Activated naive CD4-positive, alpha-beta T cell treated with anti-CD3 and anti-CD28 coated beads, Interleukin-2, amount 50 U/mL, for 72 hours (primary cell): ENCODE data around the gene GHRHR. TPM values are rescaled to one million over a fixed set of nuclear protein-coding genes. Genes with fewer than 3 reads are reported as not detected.
A peak's percentile ranks its signal among the peaks of the same experiment; 100 is the strongest.

ENCODE experiments used
- ATAC-seq, 2 donors: fragments of 150-1000 bp; cut with Tn5 transposase; 2 replicates each; pipeline ENCODE4 v1.10.0; 2021; ENCODE audit warnings: mild to moderate bottlenecking in 2 of 2, moderate library complexity in 2 of 2
- DNase-seq, 2 donors: peaks; one replicate each; pipeline ENCODE4 v3.0.0; 2021 to 2022; ENCODE audit warnings: low spot score in 2 of 2
- H3K27ac Mint-ChIP-seq, 2 donors: one replicate each; pipeline ENCODE4 v1.8.0; 2022; ENCODE audit warnings: mild to moderate bottlenecking in 2 of 2, mixed read lengths in 2 of 2
- H3K36me3 Mint-ChIP-seq, 2 donors: one replicate each; pipeline ENCODE4 v1.8.0; 2022; ENCODE audit warnings: mixed read lengths in 2 of 2
- H3K9me3 Mint-ChIP-seq, 2 donors: one replicate each; pipeline ENCODE4 v1.8.0; 2022; ENCODE audit warnings: mixed read lengths in 2 of 2
- total RNA-seq, 2 donors: library from RNA; stranded (reverse); gene quantifications; one replicate each; pipeline ENCODE4 v1.2.3, GENCODE V29; 2022

GHRHR gene
- not detected for total RNA-seq

GRCh38 chr7:30963842-30964241, at the start of gene GHRHR:
Gene GHRHR, plus strand, starts transcription at chr7:30963953. Its CDS starts 116 bp downstream, at chr7:30964069.
- peak within 1 kb of the TSS in 1 of 2 donors; percentile 65 for H3K27ac Mint-ChIP-seq
- H3K9me3 Mint-ChIP-seq = no peaks in the 10 kb centered on the region
- DNase-seq (no peak), ATAC-seq (no peak)
- no peaks in the 10 kb centered on the region for H3K36me3 Mint-ChIP-seq

- no peaks in the 10 kb centered on the region for H3K36me3 Mint-ChIP-seq
- no peaks in the 10 kb centered on the region for H3K9me3 Mint-ChIP-seq
- H3K27ac Mint-ChIP-seq = peak overlapping the region; percentile 11 to 68
- no peak for DNase-seq
- ATAC-seq = peak; percentile 47 to 85
Measured at GRCh38 chr7:30914596-30914995, 49.2 kb upstream of the GHRHR start.

- H3K9me3 Mint-ChIP-seq = no peaks in the 10 kb centered on the region
- H3K36me3 Mint-ChIP-seq = no peaks in the 10 kb centered on the region
- H3K27ac Mint-ChIP-seq = peak overlapping the region; percentile 11 to 22
- DNase-seq = no peak
- peak in 1 of 2 donors; percentile 14 for ATAC-seq
Measured at GRCh38 chr7:30915005-30915601, 48.6 kb upstream of the GHRHR start.

- H3K9me3 Mint-ChIP-seq = no peaks in the 10 kb centered on the region
- DNase-seq = no peak
- H3K36me3 Mint-ChIP-seq = no peaks in the 10 kb centered on the region
- no peak for ATAC-seq
- peak overlapping the region in 1 of 2 donors; percentile 22 for H3K27ac Mint-ChIP-seq
Measured at GRCh38 chr7:30915751-30916150, 48.0 kb upstream of the GHRHR start.

GRCh38 chr7:30916255-30916654, 47.5 kb upstream of the GHRHR start:
- DNase-seq = no peak
- no peaks in the 10 kb centered on the region for H3K9me3 Mint-ChIP-seq
- no peaks in the 10 kb centered on the region for H3K36me3 Mint-ChIP-seq
- no peak for ATAC-seq
- no peak overlapping the region for H3K27ac Mint-ChIP-seq

- no peaks in the 10 kb centered on the region for H3K36me3 Mint-ChIP-seq
- H3K9me3 Mint-ChIP-seq = no peaks in the 10 kb centered on the region
- DNase-seq (no peak), ATAC-seq (no peak)
- no peak overlapping the region for H3K27ac Mint-ChIP-seq
Measured at GRCh38 chr7:30916767-30917166, 47.0 kb upstream of the GHRHR start.

GRCh38 chr7:30917216-30917893, 46.4 kb upstream of the GHRHR start:
- H3K36me3 Mint-ChIP-seq = no peaks in the 10 kb centered on the region
- no peaks in the 10 kb centered on the region for H3K9me3 Mint-ChIP-seq
- H3K27ac Mint-ChIP-seq = no peak overlapping the region
- no peak for ATAC-seq
- DNase-seq = no peak

GRCh38 chr7:30918676-30919075, 45.1 kb upstream of the GHRHR start:
- H3K27ac Mint-ChIP-seq = no peak overlapping the region
- no peak for ATAC-seq
- no peaks in the 10 kb centered on the region for H3K36me3 Mint-ChIP-seq
- H3K9me3 Mint-ChIP-seq = no peaks in the 10 kb centered on the region
- DNase-seq = no peak

GRCh38 chr7:30920021-30920583, 43.7 kb upstream of the GHRHR start:
- peak in 1 of 2 donors; percentile 26 for DNase-seq
- no peaks in the 10 kb centered on the region for H3K9me3 Mint-ChIP-seq
- H3K27ac Mint-ChIP-seq = no peak overlapping the region
- no peak for ATAC-seq
- no peaks in the 10 kb centered on the region for H3K36me3 Mint-ChIP-seq

GRCh38 chr7:30920584-30921539, 42.9 kb upstream of the GHRHR start:
- Mint-ChIP-seq H3K9me3 (no peaks in the 10 kb centered on the region), H3K27ac (no peak overlapping the region), H3K36me3 (no peaks in the 10 kb centered on the region)
- DNase-seq (peak in 1 of 2 donors; percentile 44), ATAC-seq (no peak)

GRCh38 chr7:30921540-30922401, 42.0 kb upstream of the GHRHR start:
- DNase-seq (peak in 1 of 2 donors; percentile 44), ATAC-seq (no peak)
- no peaks in the 10 kb centered on the region for H3K36me3 Mint-ChIP-seq
- H3K9me3 Mint-ChIP-seq = no peaks in the 10 kb centered on the region
- no peak overlapping the region for H3K27ac Mint-ChIP-seq

GRCh38 chr7:30922596-30922995, 41.2 kb upstream of the GHRHR start:
- DNase-seq (no peak), ATAC-seq (no peak)
- no peak overlapping the region for H3K27ac Mint-ChIP-seq
- H3K9me3 Mint-ChIP-seq = no peaks in the 10 kb centered on the region
- no peaks in the 10 kb centered on the region for H3K36me3 Mint-ChIP-seq

GRCh38 chr7:30923009-30923773, 40.6 kb upstream of the GHRHR start:
- no peaks in the 10 kb centered on the region for H3K9me3 Mint-ChIP-seq
- H3K27ac Mint-ChIP-seq = no peak overlapping the region
- ATAC-seq (no peak), DNase-seq (peak in 1 of 2 donors; percentile 47)
- H3K36me3 Mint-ChIP-seq = no peaks in the 10 kb centered on the region

GRCh38 chr7:30923774-30924413, 39.9 kb upstream of the GHRHR start:
- no peak for ATAC-seq
- Mint-ChIP-seq H3K27ac (no peak overlapping the region), H3K9me3 (no peaks in the 10 kb centered on the region), H3K36me3 (no peaks in the 10 kb centered on the region)
- peak in 1 of 2 donors; percentile 31 for DNase-seq

GRCh38 chr7:30924624-30925023, 39.1 kb upstream of the GHRHR start:
- Mint-ChIP-seq H3K27ac (no peak overlapping the region), H3K36me3 (no peaks in the 10 kb centered on the region), H3K9me3 (no peaks in the 10 kb centered on the region)
- ATAC-seq (no peak), DNase-seq (peak in 1 of 2 donors; percentile 37)
